OCI-LY7 (cell line): ENCODE data around the gene HDAC4. TPM values are rescaled to one million over a fixed set of nuclear protein-coding genes. Genes with fewer than 3 reads are reported as not detected.

ENCODE experiments used
- BruUV-seq: library from RNA; stranded (reverse); fragments of 400-500 nt; replicated peaks from 2 replicates; lab custom pipeline; 2021; lab: Mats Ljungman, UMichigan
- CTCF ChIA-PET: fragments of 300-600 bp; sonication (Branson Sonifier 250); formaldehyde crosslinking; loops from one replicate; lab custom pipeline; 2022; ENCODE audit warnings: antibody characterized with exemption; ENCODE audit not compliant: unreplicated experiment; lab: Charles Lee
- POLR2A ChIA-PET: fragments of 300-600 bp; sonication (Branson Sonifier 250); formaldehyde crosslinking; loops from one replicate; lab custom pipeline; 2022; ENCODE audit warnings: antibody characterized with exemption; lab: Charles Lee
- DNase-seq: peaks from one replicate; pipeline ENCODE4 v3.0.0-alpha.2; 2015; ENCODE audit warnings: low spot score
- H2AFZ ChIP-seq: fragments of 200-600 bp; sonication (generic), shearing (Covaris generic); 2 replicates; pipeline ENCODE4 v1.6.1; 2014; ENCODE audit warnings: mild to moderate bottlenecking, antibody characterized with exemption, low read length, moderate library complexity
- H3K27ac ChIP-seq: fragments of 200-600 bp; sonication (generic); 2 replicates; pipeline ENCODE4 v1.5.1; 2014; ENCODE audit warnings: mixed run types, low read depth, mild to moderate bottlenecking, moderate library complexity, low read length, inconsistent platforms; ENCODE audit not compliant: poor library complexity, severe bottlenecking
- H3K36me3 ChIP-seq: fragments of 200-600 bp; sonication (generic); 2 replicates; pipeline ENCODE4 v1.6.1; 2014; ENCODE audit warnings: mild to moderate bottlenecking, antibody characterized with exemption, low read length, moderate library complexity, mixed read lengths; ENCODE audit not compliant: insufficient read depth
- H3K4me1 ChIP-seq: fragments of 200-600 bp; sonication (generic); 2 replicates; pipeline ENCODE4 v1.5.1; 2014; ENCODE audit warnings: mild to moderate bottlenecking, low read length; ENCODE audit not compliant: insufficient read depth, poor library complexity, severe bottlenecking
- H3K4me2 ChIP-seq: fragments of 200-600 bp; sonication (generic); 2 replicates; pipeline ENCODE4 v1.6.1; 2014; ENCODE audit warnings: mild to moderate bottlenecking, low read length
- H3K4me3 ChIP-seq: fragments of 200-600 bp; sonication (generic); 2 replicates; pipeline ENCODE4 v1.5.1; 2014; ENCODE audit warnings: mild to moderate bottlenecking, low read depth, low read length; ENCODE audit not compliant: poor library complexity, severe bottlenecking
- H3K79me2 ChIP-seq: fragments of 200-600 bp; sonication (generic); 2 replicates; pipeline ENCODE4 v1.6.1; 2016; ENCODE audit warnings: low read depth, mild to moderate bottlenecking, low read length, moderate library complexity, mixed read lengths; ENCODE audit not compliant: insufficient read depth
- H3K9me2 ChIP-seq: fragments of 200-600 bp; sonication (generic); 2 replicates; pipeline ENCODE4 v1.6.1; 2016; ENCODE audit warnings: mild to moderate bottlenecking, low read length, mixed read lengths; ENCODE audit not compliant: insufficient read depth
- H3K9me3 ChIP-seq: fragments of 200-600 bp; sonication (generic); 2 replicates; pipeline ENCODE4 v1.6.1; 2014; ENCODE audit warnings: mild to moderate bottlenecking, mixed run types, low read length, mixed read lengths
- H4K20me1 ChIP-seq: fragments of 200-600 bp; sonication (generic); 2 replicates; pipeline ENCODE4 v1.6.1; 2014; ENCODE audit warnings: mild to moderate bottlenecking, antibody characterized with exemption, low read length, moderate library complexity, mixed read lengths; ENCODE audit not compliant: insufficient read depth
- CTCF ChIP-seq: fragments of 200-600 bp; sonication (generic); conservative IDR thresholded peaks from 2 replicates; pipeline ENCODE4 v1.5.1; 2014; ENCODE audit warnings: mild to moderate bottlenecking, antibody characterized with exemption, low read length, moderate library complexity, mixed read lengths
- EZH2phosphoT487 ChIP-seq: fragments of 200-600 bp; sonication (generic); IDR thresholded peaks from 2 replicates; pipeline ENCODE4 v1.6.1; 2018; ENCODE audit warnings: low read depth, borderline replicate concordance, mild to moderate bottlenecking, mixed run types, antibody characterized with exemption, low read length, moderate library complexity, mixed read lengths
- intact Hi-C: fragments of 100-400 bp; cut with micrococcal nuclease; formaldehyde crosslinking; loops from one replicate; pipeline ENCODE4 v1.10.0; 2022; ENCODE audit not compliant: unreplicated experiment
- total RNA-seq, 2 experiments: library from RNA; depleted of rRNA in 1 of 2; stranded (reverse); fragments of >200 nt in 1 of 2; shearing (Covaris generic) in 1 of 2; gene quantifications; 2 replicates each; pipeline ENCODE4 v1.2.3, GENCODE V29; 2014 to 2022

HDAC4 gene
- total RNA-seq, 2 experiments from 2014 or later, result 10.2 to 20.6 TPM

- H3K4me3 ChIP-seq, result no peak overlapping the region
- H3K79me2 ChIP-seq, result no peaks in the 10 kb centered on the region
- H3K4me1 ChIP-seq, result peaks cover 16% of the 10 kb centered on the region
- no peak overlapping the region for H2AFZ ChIP-seq
- TF ChIP-seq CTCF (no peak), EZH2phosphoT487 (no peak)
- ChIA-PET CTCF (no interaction called here), POLR2A (no interaction called here)
- no peaks in the 10 kb centered on the region for H3K9me3 ChIP-seq
- BruUV-seq, result no TSS peak
- intact Hi-C loops, result no loop called here
- no peaks in the 10 kb centered on the region for H3K36me3 ChIP-seq
- peaks cover 17% of the 10 kb centered on the region for H4K20me1 ChIP-seq
- H3K4me2 ChIP-seq, result no peak overlapping the region
- H3K27ac ChIP-seq, result no peak overlapping the region
- no peak for DNase-seq
- H3K9me2 ChIP-seq, result no peaks in the 10 kb centered on the region
Observed at GRCh38 chr2:239288237-239288636, 112.6 kb downstream of the HDAC4 start.

GRCh38 chr2:239287461-239287860, 113.4 kb downstream of the HDAC4 start:
- TF ChIP-seq EZH2phosphoT487 (no peak), CTCF (no peak)
- POLR2A ChIA-PET, result interaction anchor here (0.5 kb wide), 1 partner anchor 1099 kb away, joined by 3 read pairs; no protein-coding TSS in a partner anchor
- intact Hi-C loops, result no loop called here
- Histone ChIP-seq H3K4me1 (peaks cover 14% of the 10 kb centered on the region), H3K4me2 (no peak overlapping the region), H3K36me3 (no peaks in the 10 kb centered on the region), H3K79me2 (no peaks in the 10 kb centered on the region), H3K27ac (no peak overlapping the region), H4K20me1 (peaks cover 11% of the 10 kb centered on the region), H3K9me2 (no peaks in the 10 kb centered on the region), H3K9me3 (no peaks in the 10 kb centered on the region), H2AFZ (no peak overlapping the region), H3K4me3 (no peak overlapping the region)
- BruUV-seq, result no TSS peak
- no peak for DNase-seq
- CTCF ChIA-PET, result no interaction called here

GRCh38 chr2:239286901-239287300, 113.9 kb downstream of the HDAC4 start:
- ChIA-PET CTCF (no interaction called here), POLR2A (no interaction called here)
- Histone ChIP-seq H3K4me1 (peaks cover 8% of the 10 kb centered on the region), H2AFZ (no peak overlapping the region), H3K4me3 (no peak overlapping the region), H3K9me2 (no peaks in the 10 kb centered on the region), H3K27ac (no peak overlapping the region), H3K4me2 (no peak overlapping the region), H4K20me1 (peaks cover 9% of the 10 kb centered on the region), H3K79me2 (no peaks in the 10 kb centered on the region), H3K9me3 (no peaks in the 10 kb centered on the region), H3K36me3 (no peaks in the 10 kb centered on the region)
- intact Hi-C loops, result no loop called here
- TF ChIP-seq CTCF (no peak), EZH2phosphoT487 (no peak)
- no peak for DNase-seq
- BruUV-seq, result no TSS peak
